ENCODE measurements around the gene GPX7.

DNA sequence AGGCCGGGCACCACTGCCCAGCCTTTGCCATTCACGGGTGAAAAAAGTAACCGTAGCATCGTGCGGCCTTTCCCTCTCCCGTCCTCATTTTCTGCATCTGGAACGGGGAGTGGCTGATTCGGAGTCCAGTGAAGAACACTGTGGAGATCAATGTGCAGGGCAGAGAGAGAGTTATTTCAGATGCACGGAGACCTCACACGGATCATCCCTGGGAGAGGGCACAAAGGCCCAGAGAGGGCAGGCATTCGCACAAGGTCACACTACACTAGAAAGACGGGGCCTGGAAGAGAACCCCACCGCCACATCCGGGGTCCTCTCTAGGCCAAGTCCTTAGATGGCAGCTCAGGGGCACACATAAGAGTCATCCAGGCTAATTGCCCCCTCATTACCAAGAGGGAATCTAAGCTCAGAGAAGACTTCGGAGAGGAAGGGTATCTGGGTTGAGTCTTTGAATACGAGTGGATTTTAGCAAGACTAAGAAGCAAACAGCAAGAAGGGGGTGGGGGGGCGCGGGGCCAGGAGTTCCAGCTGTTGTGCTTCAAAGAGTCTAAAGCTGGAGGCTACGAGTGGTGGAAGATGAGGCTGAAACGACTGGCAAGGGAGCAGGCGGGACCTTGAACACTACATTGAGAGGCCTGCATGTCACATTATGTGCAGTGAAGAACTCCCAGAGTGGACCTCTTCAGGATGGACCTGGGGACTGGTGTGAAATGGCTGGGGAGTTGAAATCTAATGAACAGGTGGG lies 857 bp downstream of the GPX7 start:
- no peak for TF ChIP-seq POLR2AphosphoS5 (IDR thresholded peaks at IDR 0.05; ENCODE audit: low read depth, low read length)
- TF ChIP-seq POLR2A (IDR thresholded peaks at IDR 0.05; ENCODE audit: low read depth, low read length) = 0 out of 2 replicates have a peak, but pooled peaks have one; percentile 6
